Liver (tissue), 3 donors: ENCODE results near the gene CPLANE2.

Experiments used
- CTCF ChIP-seq: fragments of 150-350 bp; IDR thresholded peaks from 2 replicates; pipeline ENCODE4 v1.5.1; 2017; ENCODE audit warnings: improper control_type of control experiment, low read depth, low read length; ENCODE audit not compliant: missing input control
- EGR1 ChIP-seq, 2 donors: IDR thresholded peaks; 2 replicates each; pipeline ENCODE4 v1.6.1; 2016 to 2018; ENCODE audit warnings: antibody characterized with exemption in 2 of 2, low read depth in 2 of 2
- JUND ChIP-seq, 2 donors: IDR thresholded peaks; 2 replicates each; pipeline ENCODE4 v1.6.1; 2016; ENCODE audit warnings: antibody characterized with exemption in 2 of 2
- YY1 ChIP-seq: IDR thresholded peaks from 2 replicates; pipeline ENCODE4 v1.6.1; 2016; ENCODE audit warnings: antibody characterized with exemption, mild to moderate bottlenecking
- donor health status: healthy.
- donor health status: healthy.

DNA sequence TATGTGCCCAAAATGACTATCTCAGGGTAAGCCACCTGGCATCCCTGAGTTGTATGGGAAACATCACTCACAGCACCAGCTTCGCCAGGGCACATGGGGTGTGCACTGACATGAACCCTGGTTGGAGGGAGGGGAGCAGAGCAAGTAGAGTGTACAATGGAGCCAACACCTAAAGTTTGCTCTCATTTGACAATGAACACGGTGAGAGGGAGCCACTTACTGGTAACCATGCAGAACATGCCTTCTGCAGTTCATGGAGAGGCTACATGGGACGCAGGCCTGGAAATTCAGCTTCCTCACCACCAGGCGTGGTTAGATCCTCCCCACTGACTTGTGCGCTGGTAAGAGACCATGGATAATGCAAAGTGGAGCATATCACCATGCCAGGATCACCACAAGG lies 10.0 kb upstream of the CPLANE2 start:
- no peak for TF ChIP-seq CTCF
- TF ChIP-seq YY1 = no peak
- no peak for TF ChIP-seq JUND (IDR thresholded peaks at IDR 0.05)
- TF ChIP-seq EGR1 (IDR thresholded peaks at IDR 0.05; ENCODE audit: low read depth in 2 of 2) = no peak
